ENCODE measurements around the gene SNX5.
A peak's percentile ranks its signal among the peaks of the same experiment; 100 is the strongest.
"Not testable (repeated sequence)": the region's sequence is repeated elsewhere in the genome, so short reads cannot be mapped to it uniquely, and the experiment has no call there.

SNX5 gene

GRCh38 chr20:17992847-17993513 is 24.4 kb upstream of the SNX5 start:
- DNase-seq = no peak

GRCh38 chr20:17992224-17992637 is 23.6 kb upstream of the SNX5 start:
- DNase-seq = no peak

- DNase-seq = peak; percentile 38
Measured at GRCh38 chr20:17990278-17990972, 21.8 kb upstream of the SNX5 start.

GRCh38 chr20:17987988-17988387 is 19.4 kb upstream of the SNX5 start:
- no peak for DNase-seq

GRCh38 chr20:17985388-17986018 is 16.9 kb upstream of the SNX5 start:
- DNase-seq = no peak

GRCh38 chr20:17976305-17976704 is 7.7 kb upstream of the SNX5 start:
- no peak for DNase-seq

- no peak for DNase-seq
Measured at GRCh38 chr20:17972121-17972520, 3.5 kb upstream of the SNX5 start.

- no peak for DNase-seq
Measured at GRCh38 chr20:17971300-17972013, 2.9 kb upstream of the SNX5 start.

- DNase-seq = no peak
Measured at GRCh38 chr20:17969884-17970409, 1.4 kb upstream of the SNX5 start.

- no peak for DNase-seq
Measured at GRCh38 chr20:17969278-17969883, 787 bp upstream of the SNX5 start.

- DNase-seq = no peak
Measured at GRCh38 chr20:17967521-17968365, 851 bp downstream of the SNX5 start.

- no peak for DNase-seq
Measured at GRCh38 chr20:17966432-17967310, 1.9 kb downstream of the SNX5 start.

GRCh38 chr20:17965042-17965697 is 3.4 kb downstream of the SNX5 start:
- no peak for DNase-seq

- no peak for DNase-seq
Measured at GRCh38 chr20:17964632-17965031, 4.0 kb downstream of the SNX5 start.

GRCh38 chr20:17964073-17964472 is 4.5 kb downstream of the SNX5 start:
- no peak for DNase-seq

- DNase-seq = no peak
Measured at GRCh38 chr20:17963114-17963897, 5.3 kb downstream of the SNX5 start.

- no peak for DNase-seq
Measured at GRCh38 chr20:17961587-17961940, 7.0 kb downstream of the SNX5 start.

- no peak for DNase-seq
Measured at GRCh38 chr20:17960927-17961586, 7.5 kb downstream of the SNX5 start.

GRCh38 chr20:17960400-17960885 is 8.2 kb downstream of the SNX5 start:
- not testable (repeated sequence) for DNase-seq
